ENCODE data around the gene SLC38A11. TPM values are rescaled to one million over a fixed set of nuclear protein-coding genes. Genes with fewer than 3 reads are reported as not detected.
A peak's percentile ranks its signal among the peaks of the same experiment; 100 is the strongest.

The SLC38A11 gene
- total RNA-seq, 1 donor: not detected

DNA sequence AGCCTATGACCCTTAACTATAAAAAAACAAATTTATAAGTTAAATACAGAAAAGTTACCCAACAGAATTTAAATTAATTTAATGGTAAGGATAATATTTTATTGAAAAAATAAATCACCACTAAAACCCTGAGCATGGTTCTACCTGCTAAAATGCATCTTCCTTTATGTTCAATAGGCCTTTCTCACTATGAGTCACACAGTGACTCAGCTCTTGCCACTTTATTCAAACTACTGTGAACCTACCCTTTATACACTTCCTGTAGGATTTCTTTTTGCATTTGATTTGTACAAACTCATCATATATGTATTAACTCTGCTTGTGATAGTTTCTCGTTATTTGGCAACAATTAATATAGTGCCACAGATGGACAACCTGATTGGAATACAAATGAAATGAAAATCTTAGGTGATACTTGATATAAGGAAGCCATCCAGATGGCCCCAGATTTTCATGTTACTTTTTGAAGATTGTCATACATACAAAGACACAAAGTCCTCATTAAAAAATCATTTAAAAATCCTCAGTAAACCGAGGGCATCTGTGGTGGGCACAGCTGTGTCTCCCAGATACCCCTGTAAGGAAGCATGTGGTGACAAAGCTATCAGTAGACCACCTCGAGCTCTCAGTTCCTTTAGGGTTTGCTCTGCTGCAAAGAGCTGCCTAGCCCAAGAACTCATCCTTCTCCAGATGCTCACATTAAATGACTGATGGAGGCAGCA is 58.5 kb downstream of the SLC38A11 start:
- peak; percentile 60 for DNase-seq (ENCODE audit: insufficient read length, low spot score, missing footprints)
- Histone ChIP-seq H3K4me2 (ENCODE audit: insufficient read depth, low read length) (no peak overlapping the region), H3K9me3 (ENCODE audit: low read depth, low read length) (no peaks in the 10 kb centered on the region), H3K4me3 (ENCODE audit: insufficient read depth, low read length) (no peak overlapping the region), H4K20me1 (ENCODE audit: insufficient read depth, low read length) (no peaks in the 10 kb centered on the region), H2AFZ (ENCODE audit: low read length) (no peak overlapping the region), H3K79me2 (ENCODE audit: insufficient read depth, low read length) (no peaks in the 10 kb centered on the region), H3K4me1 (ENCODE audit: insufficient read depth, low read length) (peaks cover 10% of the 10 kb centered on the region), H3K27me3 (ENCODE audit: insufficient read depth, low read length) (no peaks in the 10 kb centered on the region), H3K36me3 (ENCODE audit: insufficient read depth, low read length) (no peaks in the 10 kb centered on the region), H3K27ac (ENCODE audit: low read depth, low read length) (peak overlapping the region; percentile 40)
- TF ChIP-seq, protein P1, sequence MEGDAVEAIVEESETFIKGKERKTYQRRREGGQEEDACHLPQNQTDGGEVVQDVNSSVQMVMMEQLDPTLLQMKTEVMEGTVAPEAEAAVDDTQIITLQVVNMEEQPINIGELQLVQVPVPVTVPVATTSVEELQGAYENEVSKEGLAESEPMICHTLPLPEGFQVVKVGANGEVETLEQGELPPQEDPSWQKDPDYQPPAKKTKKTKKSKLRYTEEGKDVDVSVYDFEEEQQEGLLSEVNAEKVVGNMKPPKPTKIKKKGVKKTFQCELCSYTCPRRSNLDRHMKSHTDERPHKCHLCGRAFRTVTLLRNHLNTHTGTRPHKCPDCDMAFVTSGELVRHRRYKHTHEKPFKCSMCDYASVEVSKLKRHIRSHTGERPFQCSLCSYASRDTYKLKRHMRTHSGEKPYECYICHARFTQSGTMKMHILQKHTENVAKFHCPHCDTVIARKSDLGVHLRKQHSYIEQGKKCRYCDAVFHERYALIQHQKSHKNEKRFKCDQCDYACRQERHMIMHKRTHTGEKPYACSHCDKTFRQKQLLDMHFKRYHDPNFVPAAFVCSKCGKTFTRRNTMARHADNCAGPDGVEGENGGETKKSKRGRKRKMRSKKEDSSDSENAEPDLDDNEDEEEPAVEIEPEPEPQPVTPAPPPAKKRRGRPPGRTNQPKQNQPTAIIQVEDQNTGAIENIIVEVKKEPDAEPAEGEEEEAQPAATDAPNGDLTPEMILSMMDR (IDR thresholded peaks at IDR 0.05; ENCODE audit: extremely low read depth, low read depth, low read length): no peak

DNA sequence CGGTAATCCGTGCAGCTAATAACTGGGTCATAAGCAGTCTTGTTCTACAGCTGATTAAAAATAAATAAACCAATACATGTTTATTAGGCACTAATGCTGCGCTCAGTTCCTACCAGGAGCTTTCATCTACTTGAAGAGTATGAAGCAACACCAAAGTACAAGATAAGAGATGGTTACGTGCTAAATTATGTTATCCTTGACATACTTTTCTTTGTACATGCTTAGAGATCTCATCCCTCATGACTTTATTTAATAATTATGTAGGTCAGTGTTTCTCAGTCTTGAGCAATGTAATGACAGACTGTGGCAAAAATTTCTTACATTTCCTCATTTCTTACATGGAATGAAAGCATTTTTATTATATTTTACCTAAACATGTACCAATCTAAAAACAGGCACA is 59.1 kb downstream of the SLC38A11 start:
- no peaks in the 10 kb centered on the region for H4K20me1 ChIP-seq (ENCODE audit: insufficient read depth, low read length)
- H3K4me3 ChIP-seq (ENCODE audit: insufficient read depth, low read length): no peak overlapping the region
- no peaks in the 10 kb centered on the region for H3K79me2 ChIP-seq (ENCODE audit: insufficient read depth, low read length)
- H3K27me3 ChIP-seq (ENCODE audit: insufficient read depth, low read length): no peaks in the 10 kb centered on the region
- H3K4me2 ChIP-seq (ENCODE audit: insufficient read depth, low read length): no peak overlapping the region
- DNase-seq (ENCODE audit: insufficient read length, low spot score, missing footprints): no peak
- no peaks in the 10 kb centered on the region for H3K9me3 ChIP-seq (ENCODE audit: low read depth, low read length)
- H3K27ac ChIP-seq (ENCODE audit: low read depth, low read length): no peak overlapping the region
- no peak overlapping the region for H2AFZ ChIP-seq (ENCODE audit: low read length)
- no peaks in the 10 kb centered on the region for H3K36me3 ChIP-seq (ENCODE audit: insufficient read depth, low read length)
- peaks cover 10% of the 10 kb centered on the region for H3K4me1 ChIP-seq (ENCODE audit: insufficient read depth, low read length)
- TF ChIP-seq, protein P1 (IDR thresholded peaks at IDR 0.05; ENCODE audit: extremely low read depth, low read depth, low read length): no peak

DNA sequence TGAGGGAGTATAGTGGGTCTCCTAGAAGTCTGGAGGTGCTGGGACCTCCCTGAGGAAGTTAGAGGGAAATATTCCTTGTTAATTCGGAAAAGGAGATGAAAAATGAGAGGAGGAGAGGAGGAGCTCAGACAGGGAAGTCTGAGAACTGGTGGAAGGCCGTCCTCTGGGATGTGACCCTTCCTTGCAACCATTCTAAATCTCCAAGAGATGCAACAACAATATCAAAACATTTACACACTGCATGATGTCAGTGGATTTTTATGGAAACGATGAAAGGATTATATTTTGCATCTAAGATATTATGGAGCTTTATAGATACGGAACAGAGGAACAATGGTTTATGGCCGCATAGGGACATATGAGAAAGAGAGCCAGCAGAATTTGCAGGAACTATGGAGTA is 63.9 kb downstream of the SLC38A11 start:
- Histone ChIP-seq H3K4me3 (ENCODE audit: insufficient read depth, low read length) (no peak overlapping the region), H3K4me2 (ENCODE audit: insufficient read depth, low read length) (no peak overlapping the region), H4K20me1 (ENCODE audit: insufficient read depth, low read length) (no peaks in the 10 kb centered on the region), H3K79me2 (ENCODE audit: insufficient read depth, low read length) (no peaks in the 10 kb centered on the region), H3K36me3 (ENCODE audit: insufficient read depth, low read length) (no peaks in the 10 kb centered on the region), H2AFZ (ENCODE audit: low read length) (no peak overlapping the region), H3K4me1 (ENCODE audit: insufficient read depth, low read length) (no peaks in the 10 kb centered on the region), H3K27me3 (ENCODE audit: insufficient read depth, low read length) (no peaks in the 10 kb centered on the region), H3K27ac (ENCODE audit: low read depth, low read length) (no peak overlapping the region), H3K9me3 (ENCODE audit: low read depth, low read length) (no peaks in the 10 kb centered on the region)
- TF ChIP-seq, protein P1 (IDR thresholded peaks at IDR 0.05; ENCODE audit: extremely low read depth, low read depth, low read length): no peak
- DNase-seq (ENCODE audit: insufficient read length, low spot score, missing footprints): no peak

DNA sequence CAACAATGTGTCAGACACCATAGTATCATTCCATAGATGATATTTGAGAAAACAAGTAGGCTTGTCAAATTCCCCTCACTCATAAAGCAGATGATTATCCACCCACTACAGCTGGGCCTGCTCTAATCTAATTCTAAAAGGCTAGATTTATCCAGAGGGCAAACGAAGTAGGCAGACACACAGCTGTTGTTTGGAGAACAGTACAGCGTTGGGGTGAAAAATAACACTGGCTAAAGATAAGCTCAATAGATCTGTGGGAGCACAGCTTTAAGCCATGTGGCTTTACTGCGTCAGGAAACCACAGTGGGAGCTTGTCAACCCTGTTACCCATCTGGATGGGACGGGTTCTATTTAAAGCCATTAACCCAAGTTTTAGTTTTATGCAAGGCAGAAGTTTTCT is 64.8 kb downstream of the SLC38A11 start:
- Histone ChIP-seq H3K79me2 (ENCODE audit: insufficient read depth, low read length) (no peaks in the 10 kb centered on the region), H3K36me3 (ENCODE audit: insufficient read depth, low read length) (no peaks in the 10 kb centered on the region), H2AFZ (ENCODE audit: low read length) (no peak overlapping the region), H3K4me1 (ENCODE audit: insufficient read depth, low read length) (no peaks in the 10 kb centered on the region), H3K4me2 (ENCODE audit: insufficient read depth, low read length) (no peak overlapping the region), H4K20me1 (ENCODE audit: insufficient read depth, low read length) (no peaks in the 10 kb centered on the region), H3K27me3 (ENCODE audit: insufficient read depth, low read length) (no peaks in the 10 kb centered on the region), H3K4me3 (ENCODE audit: insufficient read depth, low read length) (no peak overlapping the region), H3K27ac (ENCODE audit: low read depth, low read length) (no peak overlapping the region), H3K9me3 (ENCODE audit: low read depth, low read length) (no peaks in the 10 kb centered on the region)
- no peak for DNase-seq (ENCODE audit: insufficient read length, low spot score, missing footprints)
- TF ChIP-seq, protein P1 (IDR thresholded peaks at IDR 0.05; ENCODE audit: extremely low read depth, low read depth, low read length): no peak

All from osteoblast (primary cell).